Colonic mucosa (tissue), 4 donors: Measurements from ENCODE around the gene UBE3D. TPM values are rescaled to one million over a fixed set of nuclear protein-coding genes. Genes with fewer than 3 reads are reported as not detected.

Experiments used
- DNase-seq: peaks from one replicate; pipeline ENCODE4 v3.0.0-alpha.2; 2020
- H3K27ac ChIP-seq: fragments of 200-600 bp; one replicate; pipeline ENCODE4 v1.8.0; 2021
- H3K27me3 ChIP-seq: fragments of 200-600 bp; one replicate; pipeline ENCODE4 v1.8.0; 2021
- H3K36me3 ChIP-seq: fragments of 200-600 bp; one replicate; pipeline ENCODE4 v1.8.0; 2021
- H3K4me1 ChIP-seq: fragments of 200-600 bp; one replicate; pipeline ENCODE4 v1.8.0; 2021; ENCODE audit warnings: mild to moderate bottlenecking
- H3K4me3 ChIP-seq: fragments of 200-600 bp; one replicate; pipeline ENCODE4 v1.8.0; 2021
- H3K9ac ChIP-seq, 2 donors: one replicate each; pipeline ENCODE4 v1.7.0; 2013; ENCODE audit warnings: control low read depth in 2 of 2, low read depth in 2 of 2, low read length in 2 of 2
- H3K9me3 ChIP-seq: fragments of 200-600 bp; one replicate; pipeline ENCODE4 v1.8.0; 2021
- CTCF ChIP-seq: fragments of 200-600 bp; IDR thresholded peaks from one replicate; pipeline ENCODE4 v1.8.0; 2022; ENCODE audit warnings: antibody characterized with exemption, mild to moderate bottlenecking
- intact Hi-C: fragments of 100-400 bp; cut with DNase I; formaldehyde crosslinking; loops from one replicate; pipeline ENCODE4 v1.14.1; 2022
- total RNA-seq, 2 donors: library from RNA; stranded (reverse); fragmentation: NEBNext Ultra II Directional in 1 of 2; extraction: Animal tissue kit (Norgen Biotek cat#: 25700) in 1 of 2; gene quantifications; one replicate each; pipeline ENCODE4 v1.2.1, GENCODE V29; 2021
- donor health status: healthy.
- donor health status: DM: no; HTN: no; CAD: no.
- donor health status: DM: no; HTN: no; CAD: no.

UBE3D gene
- total RNA-seq, 2 donors from 2014 or later, result 3.6 to 3.8 TPM

GRCh38 chr6:83097675-83098074 is 32.0 kb upstream of the UBE3D start:
- no peaks in the 10 kb centered on the region for H3K9me3 ChIP-seq
- DNase-seq, result no peak
- H3K27me3 ChIP-seq, result no peaks in the 10 kb centered on the region
- no peaks in the 10 kb centered on the region for H3K36me3 ChIP-seq
- intact Hi-C loops, result no loop called here
- no peak for TF ChIP-seq CTCF
- no peaks in the 10 kb centered on the region for H3K4me1 ChIP-seq
- no peak overlapping the region for H3K4me3 ChIP-seq
- H3K27ac ChIP-seq, result no peak overlapping the region
- no peak overlapping the region for H3K9ac ChIP-seq

- no peak overlapping the region for H3K9ac ChIP-seq
- no peaks in the 10 kb centered on the region for H3K36me3 ChIP-seq
- intact Hi-C loops, result no loop called here
- DNase-seq, result no peak
- no peaks in the 10 kb centered on the region for H3K9me3 ChIP-seq
- H3K4me3 ChIP-seq, result no peak overlapping the region
- TF ChIP-seq CTCF, result no peak
- no peak overlapping the region for H3K27ac ChIP-seq
- no peaks in the 10 kb centered on the region for H3K4me1 ChIP-seq
- H3K27me3 ChIP-seq, result no peaks in the 10 kb centered on the region
These were observed 31.6 kb upstream of the UBE3D start for GRCh38 chr6:83097204-83097603.

- Histone ChIP-seq H3K27ac (no peak overlapping the region), H3K9me3 (no peaks in the 10 kb centered on the region), H3K36me3 (no peaks in the 10 kb centered on the region), H3K27me3 (no peaks in the 10 kb centered on the region), H3K9ac (no peak overlapping the region), H3K4me3 (no peak overlapping the region), H3K4me1 (no peaks in the 10 kb centered on the region)
- no peak for TF ChIP-seq CTCF
- no peak for DNase-seq
- intact Hi-C loops, result no loop called here
These were observed 31.1 kb upstream of the UBE3D start for GRCh38 chr6:83096791-83097190.

GRCh38 chr6:83092756-83093399 is 27.2 kb upstream of the UBE3D start:
- TF ChIP-seq CTCF, result no peak
- H3K27ac ChIP-seq, result no peak overlapping the region
- no peaks in the 10 kb centered on the region for H3K36me3 ChIP-seq
- no peak overlapping the region for H3K9ac ChIP-seq
- H3K27me3 ChIP-seq, result no peaks in the 10 kb centered on the region
- intact Hi-C loops, result no loop called here
- DNase-seq, result no peak
- H3K9me3 ChIP-seq, result no peaks in the 10 kb centered on the region
- H3K4me1 ChIP-seq, result no peaks in the 10 kb centered on the region
- H3K4me3 ChIP-seq, result no peak overlapping the region

GRCh38 chr6:83086751-83087150 is 21.1 kb upstream of the UBE3D start:
- Histone ChIP-seq H3K27me3 (no peaks in the 10 kb centered on the region), H3K4me3 (no peak overlapping the region), H3K9ac (no peak overlapping the region), H3K27ac (no peak overlapping the region), H3K4me1 (no peaks in the 10 kb centered on the region), H3K9me3 (no peaks in the 10 kb centered on the region), H3K36me3 (no peaks in the 10 kb centered on the region)
- DNase-seq, result no peak
- no peak for TF ChIP-seq CTCF
- intact Hi-C loops, result no loop called here
